HG02623 (cell line): Measurements from ENCODE around the gene MIPEP.

Source experiments
- ATAC-seq: cut with Tn5 transposase; IDR thresholded peaks from one replicate; pipeline ENCODE4 v1.9.1; 2021; ENCODE audit warnings: moderate library complexity; ENCODE audit not compliant: unreplicated experiment

MIPEP gene

DNA sequence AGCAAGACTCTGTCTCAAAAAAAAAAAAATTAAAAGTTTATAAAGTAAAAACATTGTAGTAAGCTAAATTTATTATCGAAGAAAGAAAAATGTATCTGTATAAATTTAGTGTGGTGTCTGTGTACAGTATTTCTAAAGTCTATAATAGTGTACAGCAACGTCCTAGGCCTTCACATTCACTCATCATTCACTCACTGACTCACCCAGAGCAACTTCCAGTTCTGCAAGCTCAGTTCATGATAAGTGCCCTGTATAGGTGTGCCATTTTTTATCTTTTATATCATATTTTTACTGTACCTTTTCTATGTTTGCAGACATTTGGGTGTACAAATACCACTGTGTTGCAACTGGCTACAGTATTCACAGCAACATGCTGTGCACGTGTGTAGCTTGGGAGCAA, 200.9 kb downstream of the MIPEP start:
- ATAC-seq = no peak

GRCh38 chr13:23687614-23688013, 201.6 kb downstream of the MIPEP start:
- ATAC-seq = no peak

GRCh38 chr13:23686948-23687347, 202.3 kb downstream of the MIPEP start:
- ATAC-seq = no peak

- no peak for ATAC-seq
Observed at GRCh38 chr13:23685416-23685815, 203.8 kb downstream of the MIPEP start.

GRCh38 chr13:23684647-23685046, 204.6 kb downstream of the MIPEP start:
- ATAC-seq = no peak

- no peak for ATAC-seq
Observed at GRCh38 chr13:23683084-23683483, 206.1 kb downstream of the MIPEP start.

DNA sequence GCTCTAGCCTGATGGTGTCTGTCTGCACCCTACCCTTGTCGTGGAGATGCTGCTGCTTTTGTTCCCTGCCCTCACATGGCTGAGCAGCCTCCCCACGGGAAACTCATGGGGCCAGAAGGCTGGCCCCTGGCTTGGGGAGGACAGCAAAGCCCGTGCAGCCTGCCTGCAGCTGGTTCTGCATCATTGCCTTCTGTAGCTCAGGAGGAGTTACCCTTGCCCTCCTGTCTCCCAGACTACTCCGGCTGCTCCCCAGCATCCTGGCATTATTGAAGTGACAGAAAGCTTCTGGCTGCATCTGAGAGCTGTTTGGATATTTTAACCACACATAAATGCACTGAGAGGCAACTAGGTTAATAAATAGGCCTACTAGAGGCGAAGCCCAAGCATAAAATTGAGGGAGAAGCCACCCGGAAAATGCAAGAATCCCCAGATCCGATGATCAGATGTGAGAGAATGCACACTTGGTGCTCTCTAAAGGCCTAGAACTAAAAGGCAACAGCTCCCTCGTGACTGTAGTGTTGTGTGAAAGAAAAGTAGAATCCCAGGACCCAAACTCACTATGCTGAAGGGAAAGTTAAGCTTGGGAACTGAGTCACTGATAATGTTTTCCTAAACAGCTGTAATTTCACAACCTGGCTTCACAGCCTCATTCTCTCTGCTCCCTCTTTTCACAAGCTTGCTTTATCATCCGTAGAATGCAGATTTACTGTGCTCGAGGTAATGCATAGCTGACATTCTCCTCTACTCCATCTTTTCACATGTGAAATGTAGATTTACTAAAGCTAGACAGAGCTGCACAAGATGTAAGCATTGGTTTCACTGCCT, 208.1 kb downstream of the MIPEP start:
- no peak for ATAC-seq
